Measurements from ENCODE around the gene ITGA7.
"Not testable (repeated sequence)": the region's sequence is repeated elsewhere in the genome, so short reads cannot be mapped to it uniquely, and the experiment has no call there.

ITGA7 gene

DNA sequence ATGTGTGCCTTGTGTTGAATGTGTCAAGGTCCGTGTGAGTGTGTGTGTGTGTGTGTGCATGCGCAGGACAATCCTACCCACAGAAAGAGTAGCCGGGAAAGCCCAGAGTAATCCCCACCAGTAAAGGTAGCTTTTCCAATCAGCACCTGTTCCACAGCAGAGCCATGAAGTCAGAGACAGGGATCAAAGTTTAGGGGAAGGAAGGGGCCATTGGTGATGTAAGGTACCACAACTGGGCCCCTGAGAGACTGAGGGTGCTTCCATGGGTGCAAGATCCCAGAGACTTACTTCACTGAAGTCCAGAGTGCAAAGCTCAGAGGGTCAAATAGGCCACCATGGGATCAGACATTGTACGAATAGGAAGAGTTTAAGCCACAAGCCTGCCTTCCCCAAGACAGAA is 50.5 kb downstream of the ITGA7 start:
- DNase-seq (ENCODE audit: extremely low read depth, low read depth), result no peak
- TF ChIP-seq, protein P1, sequence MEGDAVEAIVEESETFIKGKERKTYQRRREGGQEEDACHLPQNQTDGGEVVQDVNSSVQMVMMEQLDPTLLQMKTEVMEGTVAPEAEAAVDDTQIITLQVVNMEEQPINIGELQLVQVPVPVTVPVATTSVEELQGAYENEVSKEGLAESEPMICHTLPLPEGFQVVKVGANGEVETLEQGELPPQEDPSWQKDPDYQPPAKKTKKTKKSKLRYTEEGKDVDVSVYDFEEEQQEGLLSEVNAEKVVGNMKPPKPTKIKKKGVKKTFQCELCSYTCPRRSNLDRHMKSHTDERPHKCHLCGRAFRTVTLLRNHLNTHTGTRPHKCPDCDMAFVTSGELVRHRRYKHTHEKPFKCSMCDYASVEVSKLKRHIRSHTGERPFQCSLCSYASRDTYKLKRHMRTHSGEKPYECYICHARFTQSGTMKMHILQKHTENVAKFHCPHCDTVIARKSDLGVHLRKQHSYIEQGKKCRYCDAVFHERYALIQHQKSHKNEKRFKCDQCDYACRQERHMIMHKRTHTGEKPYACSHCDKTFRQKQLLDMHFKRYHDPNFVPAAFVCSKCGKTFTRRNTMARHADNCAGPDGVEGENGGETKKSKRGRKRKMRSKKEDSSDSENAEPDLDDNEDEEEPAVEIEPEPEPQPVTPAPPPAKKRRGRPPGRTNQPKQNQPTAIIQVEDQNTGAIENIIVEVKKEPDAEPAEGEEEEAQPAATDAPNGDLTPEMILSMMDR (IDR thresholded peaks at IDR 0.05; ENCODE audit: low read depth, low read length), result no peak

GRCh38 chr12:55654511-55655214 is 53.0 kb downstream of the ITGA7 start:
- DNase-seq (ENCODE audit: extremely low read depth, low read depth), result no peak
- TF ChIP-seq, protein P1 (IDR thresholded peaks at IDR 0.05; ENCODE audit: low read depth, low read length), result no peak

DNA sequence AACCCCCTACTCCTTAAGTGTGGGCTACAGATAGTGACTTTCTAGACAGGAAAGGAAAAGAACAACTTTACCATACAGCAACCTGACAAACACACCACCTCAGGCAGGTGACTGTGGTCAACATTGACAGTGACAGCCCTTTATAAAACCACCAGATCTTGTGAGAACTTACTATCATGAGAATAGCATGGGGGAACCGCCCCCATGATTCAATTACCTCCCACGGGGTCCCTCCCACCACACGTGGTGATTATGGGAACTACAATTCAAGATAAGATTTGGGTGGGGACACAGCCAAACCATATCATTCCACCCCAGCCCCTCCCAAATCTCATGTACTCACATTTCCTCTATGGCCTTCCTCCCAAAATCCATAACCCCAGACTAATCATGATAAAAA is 54.7 kb downstream of the ITGA7 start:
- TF ChIP-seq, protein P1 (IDR thresholded peaks at IDR 0.05; ENCODE audit: low read depth, low read length), result no peak

DNA sequence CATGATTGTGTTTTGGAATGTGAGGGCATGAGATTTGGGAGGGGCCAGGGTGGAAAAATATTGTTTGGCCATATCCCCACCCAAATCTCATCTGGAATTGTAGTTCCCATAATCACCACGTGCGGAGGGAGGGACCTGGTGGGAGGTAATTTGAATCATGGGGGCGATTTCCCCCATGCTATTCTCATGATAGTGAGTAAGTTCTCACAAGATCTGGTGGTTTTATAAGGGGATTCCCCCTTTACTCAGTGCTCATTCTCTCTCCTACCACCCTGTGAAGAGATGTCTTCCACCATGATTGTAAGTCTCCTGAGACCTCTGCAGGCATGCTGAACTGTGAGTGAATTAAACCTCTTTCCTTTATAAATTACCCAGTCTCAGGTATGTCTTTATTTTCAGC is 55.4 kb downstream of the ITGA7 start:
- no peak for DNase-seq (ENCODE audit: extremely low read depth, low read depth)
- TF ChIP-seq, protein P1 (IDR thresholded peaks at IDR 0.05; ENCODE audit: low read depth, low read length), result no peak

More for the DNA sequence above, 54.7 kb downstream of the ITGA7 start:
- DNase-seq (ENCODE audit: extremely low read depth, low read depth), result no peak

GRCh38 chr12:55651299-55651683 is 56.4 kb downstream of the ITGA7 start:
- no peak for DNase-seq (ENCODE audit: extremely low read depth, low read depth)
- TF ChIP-seq, protein P1 (IDR thresholded peaks at IDR 0.05; ENCODE audit: low read depth, low read length), result no peak

GRCh38 chr12:55650620-55651298 is 56.9 kb downstream of the ITGA7 start:
- not testable (repeated sequence) for DNase-seq (ENCODE audit: extremely low read depth, low read depth)

- no peak for DNase-seq (ENCODE audit: extremely low read depth, low read depth)
- TF ChIP-seq, protein P1 (IDR thresholded peaks at IDR 0.05; ENCODE audit: low read depth, low read length), result no peak
Measured at GRCh38 chr12:55647027-55647426, 60.7 kb downstream of the ITGA7 start.
